Neuronal stem cell (in vitro differentiated cells): ENCODE measurements around the gene SCAMP2.

Source experiments
- DNase-seq: peaks from one replicate; pipeline ENCODE4 v3.0.0-alpha.2; 2013; ENCODE audit warnings: low spot score
- H2AFZ ChIP-seq: one replicate; pipeline ENCODE4 v1.6.1; 2013; ENCODE audit warnings: mild to moderate bottlenecking, low read length, inconsistent platforms
- H2AK5ac ChIP-seq: 2 replicates; pipeline ENCODE4 v1.6.1; 2013; ENCODE audit warnings: low read depth, mild to moderate bottlenecking, inconsistent platforms, low read length, moderate library complexity, mixed read lengths
- H2BK120ac ChIP-seq: 2 replicates; pipeline ENCODE4 v1.6.1; 2013; ENCODE audit warnings: low read depth, mild to moderate bottlenecking, inconsistent platforms, low read length, moderate library complexity, mixed read lengths
- H2BK12ac ChIP-seq: one replicate; pipeline ENCODE4 v1.6.1; 2013; ENCODE audit warnings: low read length, inconsistent platforms
- H2BK15ac ChIP-seq: 2 replicates; pipeline ENCODE4 v1.6.1; 2013; ENCODE audit warnings: mild to moderate bottlenecking, low read length, inconsistent platforms, mixed read lengths
- H2BK5ac ChIP-seq: one replicate; pipeline ENCODE4 v1.6.1; 2013; ENCODE audit warnings: inconsistent platforms, mild to moderate bottlenecking, low read length, moderate library complexity
- H3K14ac ChIP-seq: one replicate; pipeline ENCODE4 v1.6.1; 2013; ENCODE audit warnings: low read length, inconsistent platforms
- H3K18ac ChIP-seq: 2 replicates; pipeline ENCODE4 v1.6.1; 2013; ENCODE audit warnings: low read length, inconsistent platforms
- H3K23ac ChIP-seq: 2 replicates; pipeline ENCODE4 v1.6.1; 2013; ENCODE audit warnings: low read depth, mild to moderate bottlenecking, mixed read lengths, low read length, inconsistent platforms; ENCODE audit not compliant: poor library complexity
- H3K27ac ChIP-seq: replicated peaks from 3 replicates; pipeline ENCODE4 v1.5.1; 2013; ENCODE audit warnings: low read length, inconsistent platforms
- H3K27me3 ChIP-seq, 3 experiments: 2 replicates each; pipeline ENCODE4 v1.6.1; 2013; ENCODE audit warnings: low read length in 3 of 3, mild to moderate bottlenecking in 2 of 3, inconsistent platforms in 1 of 3, low read depth in 1 of 3, mixed read lengths in 1 of 3, moderate library complexity in 1 of 3; ENCODE audit not compliant: control insufficient read depth in 3 of 3, insufficient read depth in 3 of 3
- H3K36me3 ChIP-seq, 2 donors: replicated peaks in 1 of 2; 2 replicates each; pipeline ENCODE4 v1.6.1; 2013; ENCODE audit warnings: low read length in 2 of 2; ENCODE audit not compliant: control insufficient read depth in 2 of 2, insufficient read depth in 2 of 2
- H3K4ac ChIP-seq: 2 replicates; pipeline ENCODE4 v1.6.1; 2013; ENCODE audit warnings: inconsistent platforms, mild to moderate bottlenecking, low read length, moderate library complexity
- H3K4me1 ChIP-seq, 2 donors: 1 replicate in 1 of 2; 2 replicates in 1 of 2; pipeline ENCODE4 v1.6.1; 2013; ENCODE audit warnings: low read length in 2 of 2, low read depth in 1 of 2; ENCODE audit not compliant: control insufficient read depth in 2 of 2, insufficient read depth in 1 of 2
- H3K4me2 ChIP-seq: one replicate; pipeline ENCODE4 v1.6.1; 2013; ENCODE audit warnings: mild to moderate bottlenecking, low read length, inconsistent platforms; ENCODE audit not compliant: insufficient read depth, poor library complexity, severe bottlenecking
- H3K4me3 ChIP-seq, 2 donors: 2 replicates each; pipeline ENCODE4 v1.5.1; 2013; ENCODE audit warnings: low read length in 2 of 2, mild to moderate bottlenecking in 2 of 2, inconsistent platforms in 1 of 2, moderate library complexity in 1 of 2
- H3K79me1 ChIP-seq: one replicate; pipeline ENCODE4 v1.6.1; 2013; ENCODE audit warnings: low read depth, mild to moderate bottlenecking, inconsistent platforms, low read length, moderate library complexity
- H3K9ac ChIP-seq: one replicate; pipeline ENCODE4 v1.6.1; 2013; ENCODE audit warnings: mild to moderate bottlenecking, low read depth, low read length, inconsistent platforms; ENCODE audit not compliant: poor library complexity
- H3K9me3 ChIP-seq, 2 donors: replicated peaks in 1 of 2; 2 replicates each; pipeline versions ENCODE3 to v1.6.1; 2013; ENCODE audit warnings: low read length in 2 of 2, mild to moderate bottlenecking in 2 of 2, inconsistent platforms in 1 of 2, low read depth in 1 of 2, mixed read lengths in 1 of 2, moderate library complexity in 1 of 2; ENCODE audit not compliant: control insufficient read depth in 2 of 2, insufficient read depth in 1 of 2
- H4K8ac ChIP-seq: one replicate; pipeline ENCODE4 v1.6.1; 2013; ENCODE audit warnings: low read depth, mild to moderate bottlenecking, inconsistent platforms, low read length, moderate library complexity
- H4K91ac ChIP-seq: one replicate; pipeline ENCODE4 v1.6.1; 2013; ENCODE audit warnings: low read length, low read depth, mild to moderate bottlenecking, inconsistent platforms; ENCODE audit not compliant: poor library complexity
- WGBS, 2 donors: extraction: QIAGEN DNeasy Blood & Tissue Kit; methylation state at CpG; one replicate each; pipeline ENCODE4 v1.1.7; 2013; ENCODE audit warnings: missing lambda C conversion rate in 2 of 2, mixed read lengths in 1 of 2; ENCODE audit not compliant: insufficient read length in 2 of 2, insufficient replicate concordance in 1 of 2; ENCODE audit errors: extremely low coverage in 2 of 2; 5-methylcytosine and 5-hydroxymethylcytosine counted together

SCAMP2 gene

DNA sequence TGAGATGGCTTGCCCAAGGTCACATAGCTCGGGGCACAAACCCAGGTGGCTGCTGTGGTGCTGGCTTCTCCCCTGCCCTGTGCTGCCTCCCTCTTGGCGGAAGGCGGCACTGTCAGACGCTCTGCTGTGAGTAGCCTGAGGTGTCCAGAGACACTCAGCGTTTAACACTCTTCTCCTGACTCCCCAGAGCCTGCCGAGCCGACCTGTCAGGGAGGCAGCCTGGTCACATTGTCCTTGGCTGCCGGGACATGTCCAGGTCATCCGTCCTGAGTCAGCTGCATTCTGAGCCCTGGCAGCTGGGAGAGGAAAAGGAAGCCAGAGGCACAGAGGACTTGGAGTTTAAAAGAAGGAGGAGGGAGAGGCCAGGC lies 55.8 kb downstream of the SCAMP2 start:
- H3K9me3 ChIP-seq, result no peaks in the 10 kb centered on the region
- H2AFZ ChIP-seq, result no peak overlapping the region
- H2BK15ac ChIP-seq, result no peak overlapping the region
- peaks cover 0 to 33% (median 0%) of the 10 kb centered on the region in 3 experiments for H3K27me3 ChIP-seq
- no peak overlapping the region for H2BK120ac ChIP-seq
- no peak overlapping the region for H3K4ac ChIP-seq
- no peaks in the 10 kb centered on the region for H3K79me1 ChIP-seq
- no peak overlapping the region for H3K4me3 ChIP-seq
- peak overlapping the region; percentile 21 for H3K14ac ChIP-seq
- no peak overlapping the region for H3K9ac ChIP-seq
- H2AK5ac ChIP-seq, result no peak overlapping the region
- no peak for DNase-seq
- no peak overlapping the region for H3K27ac ChIP-seq
- no peak overlapping the region for H4K91ac ChIP-seq
- no peak overlapping the region for H2BK5ac ChIP-seq
- WGBS, 2 donors, result no CpG with 5 or more reads among the region's 9 CpGs
- no peaks in the 10 kb centered on the region for H3K36me3 ChIP-seq
- H2BK12ac ChIP-seq, result no peak overlapping the region
- H3K4me1 ChIP-seq, result peaks cover 6 to 16% of the 10 kb centered on the region in 2 donors
- H4K8ac ChIP-seq, result no peak overlapping the region
- H3K4me2 ChIP-seq, result no peak overlapping the region
- H3K23ac ChIP-seq, result no peak overlapping the region
- peak overlapping the region; percentile 64 for H3K18ac ChIP-seq

DNA sequence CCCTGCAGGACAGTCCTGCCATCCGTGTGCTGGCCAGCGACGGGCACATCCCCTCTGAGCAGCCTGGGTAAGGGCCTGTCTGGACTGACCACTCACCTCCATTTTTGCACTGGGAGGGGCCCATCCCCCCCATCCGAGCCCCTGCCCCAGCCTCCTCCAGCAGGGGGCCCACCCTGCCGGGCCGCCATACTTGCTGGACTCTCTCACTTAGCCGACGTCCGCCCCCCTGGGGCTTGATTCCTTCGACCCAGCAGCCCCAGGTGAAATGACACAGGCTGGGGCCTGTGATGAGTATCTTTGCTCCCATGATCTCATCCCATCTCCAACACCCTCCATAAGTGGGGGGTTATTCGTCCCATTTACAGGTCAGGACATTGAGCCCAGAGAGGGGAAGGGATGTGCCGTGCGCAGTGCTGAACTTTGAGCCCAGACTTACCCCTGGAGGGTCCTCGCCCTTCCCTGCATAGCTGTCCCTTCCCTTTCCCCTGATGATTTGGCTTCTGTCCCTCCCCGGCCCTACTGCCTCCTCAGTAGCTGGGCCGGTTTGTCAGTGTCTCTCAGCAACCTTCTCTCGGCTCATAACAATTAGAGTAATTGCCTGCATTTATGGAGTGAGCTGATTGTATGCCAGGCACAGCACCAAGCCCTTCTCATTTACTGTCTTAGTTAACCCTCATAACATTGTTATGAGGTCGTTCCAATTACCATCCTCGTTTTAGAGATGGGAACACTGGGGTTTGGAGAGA lies 56.4 kb downstream of the SCAMP2 start:
- no peaks in the 10 kb centered on the region for H3K79me1 ChIP-seq
- H2BK120ac ChIP-seq, result no peak overlapping the region
- no peak overlapping the region for H4K91ac ChIP-seq
- H2AK5ac ChIP-seq, result peak overlapping the region; percentile 84
- H2AFZ ChIP-seq, result no peak overlapping the region
- H3K4me1 ChIP-seq, result peaks cover 6 to 15% of the 10 kb centered on the region in 2 donors
- no peaks in the 10 kb centered on the region for H3K36me3 ChIP-seq
- peak overlapping the region; percentile 71 for H3K14ac ChIP-seq
- no peak overlapping the region for H2BK12ac ChIP-seq
- H3K27me3 ChIP-seq, result peaks cover 0 to 30% (median 0%) of the 10 kb centered on the region in 3 experiments
- peak overlapping the region; percentile 73 for H3K23ac ChIP-seq
- H3K4ac ChIP-seq, result no peak overlapping the region
- DNase-seq, result no peak
- no CpG with 5 or more reads among the region's 19 CpGs for WGBS, 2 donors
- no peak overlapping the region for H4K8ac ChIP-seq
- no peak overlapping the region for H3K27ac ChIP-seq
- H3K4me3 ChIP-seq, result no peak overlapping the region
- H3K18ac ChIP-seq, result peak overlapping the region; percentile 87
- H3K9me3 ChIP-seq, result no peaks in the 10 kb centered on the region
- H2BK5ac ChIP-seq, result no peak overlapping the region
- H3K4me2 ChIP-seq, result no peak overlapping the region
- H2BK15ac ChIP-seq, result no peak overlapping the region
- no peak overlapping the region for H3K9ac ChIP-seq

- Histone ChIP-seq H3K9me3 (no peaks in the 10 kb centered on the region), H2AFZ (no peak overlapping the region), H2BK5ac (no peak overlapping the region), H2BK12ac (peak overlapping the region; percentile 58), H3K4me3 (no peak overlapping the region), H3K27me3 (peaks cover 0 to 22% (median 0%) of the 10 kb centered on the region in 3 experiments), H2AK5ac (peak overlapping the region; percentile 84), H3K9ac (peak overlapping the region; percentile 44), H3K18ac (peak overlapping the region; percentile 87), H3K23ac (peak overlapping the region; percentile 52), H2BK120ac (peak overlapping the region; percentile 81), H3K4me1 (peaks cover 3 to 9% of the 10 kb centered on the region in 2 donors), H3K36me3 (no peaks in the 10 kb centered on the region), H3K79me1 (no peaks in the 10 kb centered on the region), H3K14ac (peak overlapping the region; percentile 71), H4K8ac (peak overlapping the region; percentile 43), H3K4ac (peak overlapping the region; percentile 23), H3K4me2 (no peak overlapping the region), H3K27ac (no peak overlapping the region), H2BK15ac (no peak overlapping the region), H4K91ac (no peak overlapping the region)
- no peak for DNase-seq
- no CpG with 5 or more reads among the region's 15 CpGs for WGBS, 2 donors
These were observed 57.2 kb downstream of the SCAMP2 start for GRCh38 chr15:74815961-74816360.

GRCh38 chr15:74815121-74815934 lies 57.8 kb downstream of the SCAMP2 start:
- Histone ChIP-seq H3K23ac (peak overlapping the region; percentile 52), H3K4me1 (peaks cover 2 to 6% of the 10 kb centered on the region in 2 donors), H3K36me3 (no peaks in the 10 kb centered on the region), H4K91ac (no peak overlapping the region), H2AK5ac (peak overlapping the region; percentile 25), H3K4me3 (no peak overlapping the region), H3K4ac (no peak overlapping the region), H2BK15ac (no peak overlapping the region), H4K8ac (no peak overlapping the region), H3K4me2 (no peak overlapping the region), H3K18ac (peak overlapping the region; percentile 60), H3K14ac (peak overlapping the region; percentile 31), H3K27ac (no peak overlapping the region), H3K79me1 (no peaks in the 10 kb centered on the region), H3K9me3 (no peaks in the 10 kb centered on the region), H2BK5ac (no peak overlapping the region), H2BK12ac (peak overlapping the region; percentile 18), H2BK120ac (no peak overlapping the region), H3K9ac (no peak overlapping the region), H2AFZ (no peak overlapping the region), H3K27me3 (peaks cover 0 to 16% (median 0%) of the 10 kb centered on the region in 3 experiments)
- no CpG with 5 or more reads among the region's 10 CpGs for WGBS, 2 donors
- DNase-seq, result no peak
